GM18873 (cell line): Measurements from ENCODE around the gene ENAH.

ENCODE experiments used
- ATAC-seq: cut with Tn5 transposase; IDR thresholded peaks from one replicate; pipeline ENCODE4 v1.9.1; 2021; ENCODE audit warnings: mild to moderate bottlenecking, moderate library complexity, moderate number of reproducible peaks; ENCODE audit not compliant: unreplicated experiment, low FRiP score

ENAH gene

DNA sequence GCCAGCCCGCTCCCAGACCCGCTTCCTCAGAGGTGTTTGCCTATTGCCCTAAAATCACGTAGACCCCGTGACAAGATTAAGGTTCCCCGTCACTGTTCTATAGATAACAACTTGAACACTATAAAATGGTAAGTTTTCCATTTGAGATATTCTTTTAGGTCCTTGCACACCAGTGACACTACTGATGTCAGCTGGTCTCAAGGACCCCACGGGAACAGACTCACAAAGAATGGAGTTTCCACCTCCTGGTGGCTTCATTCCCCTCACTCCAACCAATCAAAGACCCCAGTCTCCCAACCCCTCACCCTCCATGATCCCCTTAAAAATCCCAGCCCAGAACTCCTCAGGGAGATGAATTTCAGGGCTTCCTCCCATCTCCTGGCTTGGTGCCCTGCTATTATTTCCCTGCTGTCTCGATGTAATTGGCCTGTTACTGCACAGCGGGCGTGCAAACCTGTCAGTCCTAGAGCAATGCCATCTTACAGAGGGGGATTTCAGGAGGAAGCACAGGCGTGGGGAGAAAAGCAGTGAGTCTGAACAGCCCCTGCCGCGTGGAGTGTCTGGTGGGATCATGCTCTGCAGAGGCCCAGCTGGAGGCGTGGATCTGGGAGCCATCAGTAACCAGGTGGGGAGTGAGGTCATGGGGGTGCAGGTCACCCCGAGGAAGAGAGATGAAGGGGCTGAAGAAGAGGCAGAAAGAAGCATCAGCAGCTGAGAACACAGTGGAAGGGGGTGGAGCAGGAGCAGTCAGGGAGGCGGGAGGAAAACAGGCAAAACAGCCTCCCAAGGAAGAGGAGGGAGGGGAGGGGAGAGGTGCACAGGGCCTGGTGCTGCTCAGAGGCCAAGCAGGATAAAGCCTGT is 190.0 kb downstream of the ENAH start:
- ATAC-seq, result no peak

DNA sequence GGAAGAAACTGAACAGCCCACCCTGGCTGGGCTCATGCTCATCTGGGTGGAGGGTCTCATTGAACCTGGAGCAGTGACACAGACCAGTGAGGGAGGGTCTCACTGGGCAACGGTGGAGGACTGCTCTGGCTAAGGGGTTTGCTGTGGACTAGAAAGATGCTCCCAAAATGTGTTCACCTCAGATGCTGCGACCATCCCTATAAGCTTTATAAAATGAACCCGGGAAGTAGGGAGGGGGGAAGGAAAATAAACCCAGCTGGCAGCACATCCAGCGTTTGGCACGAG is 190.6 kb downstream of the ENAH start:
- ATAC-seq, result no peak

- no peak for ATAC-seq
Measured at GRCh38 chr1:225461533-225462428, 191.1 kb downstream of the ENAH start.

- ATAC-seq, result no peak
Measured at GRCh38 chr1:225460737-225461532, 192.0 kb downstream of the ENAH start.

GRCh38 chr1:225460021-225460736 is 192.7 kb downstream of the ENAH start:
- no peak for ATAC-seq

DNA sequence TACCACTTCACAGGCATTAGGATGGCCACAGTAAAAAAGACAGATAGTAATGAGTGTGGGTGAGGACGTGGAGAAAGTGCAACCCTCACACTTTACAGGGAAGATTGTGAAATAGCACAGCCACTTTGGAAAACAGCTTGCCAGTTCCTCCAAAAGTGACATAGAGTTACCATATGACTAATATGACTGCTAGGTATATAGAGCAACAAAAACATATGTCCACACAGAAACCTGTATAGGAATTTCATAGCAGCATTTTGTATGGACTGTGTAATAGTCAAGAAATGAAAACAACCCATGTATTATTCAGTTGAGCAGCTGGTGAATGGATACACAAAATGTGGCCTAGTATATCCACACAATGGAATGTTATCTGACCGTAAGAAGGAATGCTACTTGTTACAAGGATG is 194.7 kb downstream of the ENAH start:
- no peak for ATAC-seq

DNA sequence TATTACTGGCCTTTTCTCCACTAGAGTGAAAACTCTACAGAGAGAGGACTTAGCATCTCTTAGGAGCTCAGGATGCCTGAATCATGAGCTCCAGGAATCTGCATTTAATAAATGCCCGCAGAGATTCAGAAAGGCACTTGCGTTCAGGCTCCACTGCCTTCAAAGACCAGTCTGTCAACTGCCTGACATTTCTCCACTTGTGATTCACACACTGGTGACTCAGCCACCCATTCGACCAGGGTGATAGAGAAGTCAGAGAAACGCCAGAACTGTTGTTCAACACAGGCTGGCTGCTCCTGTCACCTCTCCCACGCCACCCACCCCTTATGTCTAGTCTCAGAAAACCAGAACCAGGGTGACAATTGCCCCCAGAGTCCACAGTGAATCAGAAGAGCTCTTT is 198.2 kb downstream of the ENAH start:
- ATAC-seq, result no peak

GRCh38 chr1:225453797-225454648 is 198.9 kb downstream of the ENAH start:
- ATAC-seq, result no peak

DNA sequence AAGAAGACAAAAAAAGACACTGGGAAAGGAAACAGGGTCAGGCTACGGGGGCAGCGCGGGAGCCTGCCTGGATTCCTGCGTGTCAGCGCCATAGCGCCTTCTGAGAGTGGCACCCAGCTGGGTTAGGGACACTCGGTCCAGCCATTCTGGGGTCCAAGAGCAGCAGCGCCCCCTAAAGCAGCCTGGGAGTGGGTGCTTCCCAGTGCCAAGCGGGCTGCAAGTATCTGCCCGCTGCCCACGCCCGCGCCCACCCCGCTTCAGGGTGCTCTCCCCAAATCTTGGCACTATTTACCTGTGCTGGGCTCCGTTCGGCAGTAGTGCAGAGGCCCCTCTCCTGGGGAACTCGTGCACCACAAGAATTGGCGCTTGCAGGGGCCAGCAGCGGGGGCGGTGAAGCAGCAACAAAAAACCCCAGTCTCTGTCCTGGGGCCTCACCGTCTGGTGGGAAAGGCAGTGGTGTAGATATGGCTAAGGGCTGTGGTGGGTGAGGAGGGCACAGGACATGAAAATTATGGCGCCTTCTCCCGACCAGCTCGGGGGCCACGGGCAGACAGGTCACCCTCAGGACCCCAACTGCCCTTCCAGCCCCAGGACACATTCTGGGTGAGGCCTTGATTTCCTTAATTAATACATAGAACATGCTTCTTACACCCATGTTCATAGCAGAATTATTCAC is 200.9 kb downstream of the ENAH start:
- no peak for ATAC-seq

DNA sequence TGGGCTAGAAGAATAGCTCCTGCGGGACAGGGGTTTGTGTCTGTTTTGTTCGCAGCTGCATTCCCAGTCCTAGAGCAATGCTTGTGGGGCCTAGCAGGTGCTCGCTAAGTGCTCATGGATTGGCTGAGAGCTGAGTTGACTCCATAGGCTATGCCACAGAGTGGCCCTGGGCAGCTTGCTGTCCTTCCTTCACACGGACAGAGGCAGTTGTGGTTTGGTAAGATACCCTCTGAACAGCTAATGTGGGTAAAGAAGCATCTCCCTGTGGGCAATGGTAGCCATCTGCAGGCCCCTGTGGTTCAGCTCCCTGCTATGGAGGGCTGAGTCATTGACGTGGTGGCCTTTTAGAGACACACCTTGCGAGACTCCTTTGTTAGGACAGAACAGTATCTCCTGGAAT is 201.6 kb downstream of the ENAH start:
- no peak for ATAC-seq

DNA sequence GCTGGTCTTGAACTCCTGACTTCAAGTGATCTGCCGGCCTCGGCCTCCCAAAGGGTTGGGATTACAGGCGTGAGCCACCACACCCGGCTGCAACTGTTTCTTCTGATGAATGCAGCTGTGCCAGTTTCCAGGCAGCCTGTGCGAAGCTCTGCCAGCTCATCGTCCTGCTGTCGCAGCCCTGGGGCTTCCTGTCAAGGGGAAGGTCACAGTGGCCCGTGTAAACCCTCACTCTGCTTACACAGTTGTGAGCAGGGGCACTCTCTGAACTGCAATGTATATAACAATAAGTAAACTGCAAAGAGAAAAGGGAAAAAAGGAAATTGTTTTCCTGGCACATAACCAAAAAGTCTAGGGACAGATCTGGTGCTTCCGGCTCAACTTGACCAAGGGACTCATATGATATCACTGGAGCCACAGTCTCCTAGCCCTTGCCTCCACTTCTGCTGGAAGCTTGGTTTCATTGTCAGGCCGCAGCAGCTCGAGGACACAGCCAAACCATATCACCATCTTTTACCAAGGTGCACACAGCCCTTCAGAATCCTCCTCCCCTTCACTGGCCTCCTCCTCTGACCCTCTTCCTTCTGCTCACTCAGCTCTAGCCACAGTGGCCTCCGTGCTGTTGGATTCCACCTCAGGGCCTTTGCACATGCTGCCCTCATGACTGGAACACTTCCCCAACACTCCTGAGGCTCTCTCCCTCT is 202.3 kb downstream of the ENAH start:
- ATAC-seq, result no peak

DNA sequence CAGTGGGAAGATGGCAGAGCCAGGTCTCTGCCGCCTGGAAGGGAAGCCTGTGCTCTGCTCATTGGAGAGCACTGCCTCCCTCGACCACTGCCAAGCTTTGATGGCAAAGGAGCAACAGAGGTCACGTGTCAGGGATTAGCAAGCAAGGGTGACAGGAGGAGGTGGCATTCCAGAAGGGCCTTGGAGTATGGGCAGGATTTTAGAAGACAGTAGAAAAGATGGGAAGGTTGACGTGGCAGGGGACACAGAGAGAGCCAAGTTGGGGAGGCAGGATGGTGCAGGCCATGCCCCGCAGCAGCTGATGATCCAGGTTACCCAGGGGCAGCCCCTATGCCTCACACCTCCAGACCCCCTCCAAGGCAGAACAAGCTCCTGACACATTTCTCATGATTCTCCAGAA is 203.1 kb downstream of the ENAH start:
- no peak for ATAC-seq

DNA sequence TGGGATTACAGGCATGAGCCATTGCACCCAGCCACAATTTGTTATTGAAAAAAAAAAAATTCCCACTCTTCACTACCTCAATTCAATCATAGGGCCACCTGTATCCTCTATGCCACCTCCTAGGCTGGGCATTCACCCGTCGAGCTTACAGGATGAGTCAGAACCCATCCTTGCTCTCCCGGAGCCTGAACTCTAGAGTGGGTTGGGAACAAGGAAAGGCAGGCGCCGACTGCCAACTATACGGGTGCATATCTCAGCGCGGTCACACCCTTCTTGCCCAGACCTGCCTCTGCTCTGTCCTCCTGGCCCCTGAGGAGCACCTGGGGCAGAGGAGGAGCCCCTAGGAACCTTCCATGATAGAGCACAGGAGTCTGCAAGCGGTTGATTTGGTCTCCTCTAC is 203.7 kb downstream of the ENAH start:
- no peak for ATAC-seq

DNA sequence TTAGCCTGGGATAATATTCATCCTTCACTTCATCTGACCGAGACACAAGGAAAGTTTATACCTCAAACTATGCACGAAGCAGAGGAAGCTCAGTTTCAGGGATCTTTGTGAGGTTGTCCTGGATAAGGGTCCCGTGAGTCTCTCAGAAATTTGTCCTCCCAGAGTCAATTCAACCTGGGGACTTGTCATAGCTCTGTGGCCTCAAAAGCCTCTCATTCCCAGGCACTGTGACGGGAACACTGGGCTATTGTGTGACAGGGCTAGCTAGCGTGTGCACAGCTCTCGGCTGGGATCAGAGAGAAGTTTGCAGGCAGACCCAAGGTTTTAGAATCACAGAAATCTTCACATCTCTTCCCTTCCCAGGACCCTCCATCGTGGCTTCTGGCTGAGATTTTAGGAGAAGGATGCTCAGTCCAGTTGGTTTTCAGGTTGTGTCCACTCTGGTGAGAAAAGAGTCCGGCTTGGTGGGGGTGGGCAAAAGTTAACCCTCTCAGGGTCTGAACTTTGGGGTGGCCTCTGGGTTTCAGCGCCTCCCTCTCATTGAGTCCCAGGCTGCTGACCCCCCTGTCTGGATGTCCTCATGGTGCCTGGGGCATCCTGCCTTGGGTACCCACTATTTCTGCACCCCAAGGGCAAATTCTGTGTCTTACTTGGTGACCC is 204.6 kb downstream of the ENAH start:
- no peak for ATAC-seq

- no peak for ATAC-seq
Measured at GRCh38 chr1:225447650-225448089, 205.3 kb downstream of the ENAH start.

GRCh38 chr1:225446981-225447615 is 205.8 kb downstream of the ENAH start:
- no peak for ATAC-seq

GRCh38 chr1:225446595-225446960 is 206.3 kb downstream of the ENAH start:
- ATAC-seq, result no peak
